ENCODE data around the gene SLC23A1.

The SLC23A1 gene

DNA sequence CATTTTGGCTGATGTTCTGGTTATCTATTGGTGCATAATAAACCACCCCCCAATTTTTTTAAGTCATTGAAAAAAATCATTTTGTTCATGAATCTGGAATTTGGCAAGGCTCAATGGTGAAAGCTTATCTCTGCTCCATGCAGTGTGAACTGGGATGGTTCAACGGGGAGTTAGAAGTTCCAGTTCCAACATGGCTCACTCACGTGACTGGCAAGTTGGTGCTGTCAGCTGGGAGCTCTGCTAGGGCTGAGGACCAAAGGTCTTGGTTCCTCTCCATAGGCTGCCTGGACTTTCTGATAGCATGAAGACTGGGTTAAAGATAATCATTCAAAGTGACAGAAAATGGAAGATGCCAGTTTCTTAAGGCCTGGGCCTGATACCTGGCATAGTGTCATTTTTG is 23.9 kb upstream of the SLC23A1 start:
- Histone ChIP-seq H3K4me3 (ENCODE audit: low read depth, low read length) (no peak overlapping the region), H3K9ac (ENCODE audit: low read depth, low read length) (no peak overlapping the region)

DNA sequence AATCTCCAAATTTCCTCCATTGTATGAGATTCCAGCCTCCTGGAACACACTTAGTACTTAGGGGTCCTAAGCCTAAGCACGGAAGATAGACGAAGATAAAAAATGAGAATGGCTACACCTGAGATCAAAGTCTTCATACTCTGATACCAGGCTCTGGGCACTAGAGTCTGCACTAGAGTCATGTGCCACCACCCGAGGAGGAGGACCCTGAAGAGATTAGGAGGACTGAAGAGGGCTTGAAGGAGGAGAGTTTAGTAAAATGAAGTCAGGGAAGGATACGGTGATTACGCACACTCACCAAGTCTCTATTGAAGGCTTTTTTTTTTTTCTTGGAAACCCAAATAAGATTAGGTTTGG is 21.4 kb upstream of the SLC23A1 start:
- H3K9ac ChIP-seq (ENCODE audit: low read depth, low read length) = peak overlapping the region; percentile 28; the same call in 1 of the 2 replicates

More for the DNA sequence above, 23.9 kb upstream of the SLC23A1 start:
- no peaks in the 10 kb centered on the region for H3K27me3 ChIP-seq (ENCODE audit: control insufficient read depth, insufficient read depth, low read length)
- no peak overlapping the region for H3K27ac ChIP-seq (ENCODE audit: low read depth, low read length)
- peaks cover 11% of the 10 kb centered on the region; the same call in 1 of the 2 replicates for H3K4me1 ChIP-seq (ENCODE audit: control insufficient read depth, insufficient read depth, low read length)
- H3K36me3 ChIP-seq (ENCODE audit: control insufficient read depth, insufficient read depth, low read length) = no peaks in the 10 kb centered on the region; the same call in 1 of the 2 replicates
- H3K9me3 ChIP-seq (ENCODE audit: control insufficient read depth, insufficient read depth, low read length) = no peaks in the 10 kb centered on the region

DNA sequence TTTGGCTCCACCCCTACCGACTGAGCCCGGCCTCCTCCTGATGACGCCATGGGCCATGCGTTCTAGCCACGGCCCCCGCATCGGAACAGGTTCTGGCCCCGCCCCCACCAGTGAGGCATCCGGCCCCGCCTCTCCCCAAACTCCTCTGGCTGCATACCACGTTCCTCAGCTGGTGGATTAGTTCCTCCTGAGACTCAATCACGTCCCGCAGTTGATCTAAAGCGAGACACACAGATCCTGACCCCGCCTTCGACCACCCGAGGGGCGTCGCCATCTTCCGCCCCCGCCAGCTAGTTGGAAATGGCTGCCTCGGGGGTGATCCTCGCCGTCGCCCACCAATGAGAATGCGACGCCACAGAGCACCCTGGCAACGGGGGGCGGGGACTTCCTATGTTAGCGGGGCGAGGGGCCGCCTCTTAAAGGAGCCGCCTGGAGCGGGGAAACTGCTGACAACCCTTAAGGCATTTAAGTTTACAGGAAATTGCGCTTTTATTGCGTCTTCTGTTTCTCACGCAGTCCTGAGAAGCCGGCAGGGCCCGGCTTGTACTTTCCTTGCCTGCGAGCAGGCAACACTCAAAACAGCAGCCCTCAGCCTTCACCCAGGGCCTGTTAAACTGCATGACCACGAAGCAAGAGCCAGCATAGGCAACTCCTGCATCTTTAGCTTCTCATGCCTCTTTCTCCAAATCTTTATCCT is 20.8 kb upstream of the SLC23A1 start, which contains the start of gene SPATA24:
TSS of gene SPATA24 (minus strand) at position 303 of the 697 bp plus-strand sequence. CDS start at position 274, 29 bp downstream.
- Histone ChIP-seq H3K27me3 (ENCODE audit: control insufficient read depth, insufficient read depth, low read length) (no peaks in the 10 kb centered on the region), H3K9me3 (ENCODE audit: control insufficient read depth, insufficient read depth, low read length) (no peaks in the 10 kb centered on the region)

More for the DNA sequence above, 21.4 kb upstream of the SLC23A1 start:
- H3K36me3 ChIP-seq (ENCODE audit: control insufficient read depth, insufficient read depth, low read length) = peaks cover 11% of the 10 kb centered on the region; the same call in 1 of the 2 replicates
- peak overlapping the region; percentile 76 for H3K4me3 ChIP-seq (ENCODE audit: low read depth, low read length)
- H3K27ac ChIP-seq (ENCODE audit: low read depth, low read length) = peak overlapping the region; percentile 99
- peaks cover 11% of the 10 kb centered on the region; the same call in 1 of the 2 replicates for H3K4me1 ChIP-seq (ENCODE audit: control insufficient read depth, insufficient read depth, low read length)
- H3K9me3 ChIP-seq (ENCODE audit: control insufficient read depth, insufficient read depth, low read length) = no peaks in the 10 kb centered on the region
- no peaks in the 10 kb centered on the region for H3K27me3 ChIP-seq (ENCODE audit: control insufficient read depth, insufficient read depth, low read length)

DNA sequence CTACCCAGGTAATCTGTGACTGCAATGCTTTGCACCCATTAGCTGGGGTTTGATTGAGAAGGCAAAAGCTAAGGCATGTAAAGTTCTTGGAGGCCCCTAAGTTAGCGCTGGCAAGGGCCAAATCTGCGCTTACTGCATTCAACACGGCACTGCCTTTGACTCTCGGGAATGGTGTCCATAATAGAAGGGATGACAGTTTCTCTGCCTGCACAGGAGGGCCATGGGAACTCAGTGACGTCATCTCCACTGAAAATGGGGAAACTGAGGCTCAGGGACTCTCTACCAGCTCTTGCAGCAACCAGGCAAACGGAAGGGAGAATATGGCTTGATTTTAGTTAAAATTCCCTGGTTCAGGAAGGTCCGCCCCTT is 20.3 kb upstream of the SLC23A1 start:
- Histone ChIP-seq H3K4me3 (ENCODE audit: low read depth, low read length) (peak overlapping the region; percentile 76), H3K9me3 (ENCODE audit: control insufficient read depth, insufficient read depth, low read length) (no peaks in the 10 kb centered on the region), H3K9ac (ENCODE audit: low read depth, low read length) (peak overlapping the region; percentile 83), H3K4me1 (ENCODE audit: control insufficient read depth, insufficient read depth, low read length) (peaks cover 11% of the 10 kb centered on the region; the same call in 1 of the 2 replicates), H3K27ac (ENCODE audit: low read depth, low read length) (peak overlapping the region; percentile 99), H3K36me3 (ENCODE audit: control insufficient read depth, insufficient read depth, low read length) (peaks cover 13% of the 10 kb centered on the region; the same call in 1 of the 2 replicates), H3K27me3 (ENCODE audit: control insufficient read depth, insufficient read depth, low read length) (no peaks in the 10 kb centered on the region)

More for the DNA sequence above, 20.8 kb upstream of the SLC23A1 start, which contains the start of gene SPATA24:
- Histone ChIP-seq H3K4me1 (ENCODE audit: control insufficient read depth, insufficient read depth, low read length) (peaks cover 11% of the 10 kb centered on the region; the same call in 1 of the 2 replicates), H3K9ac (ENCODE audit: low read depth, low read length) (peak within 1 kb of the TSS; percentile 83), H3K4me3 (ENCODE audit: low read depth, low read length) (peak within 1 kb of the TSS; percentile 76), H3K36me3 (ENCODE audit: control insufficient read depth, insufficient read depth, low read length) (peaks cover 13% of the 10 kb centered on the region; the same call in 1 of the 2 replicates), H3K27ac (ENCODE audit: low read depth, low read length) (peak within 1 kb of the TSS; percentile 99)

DNA sequence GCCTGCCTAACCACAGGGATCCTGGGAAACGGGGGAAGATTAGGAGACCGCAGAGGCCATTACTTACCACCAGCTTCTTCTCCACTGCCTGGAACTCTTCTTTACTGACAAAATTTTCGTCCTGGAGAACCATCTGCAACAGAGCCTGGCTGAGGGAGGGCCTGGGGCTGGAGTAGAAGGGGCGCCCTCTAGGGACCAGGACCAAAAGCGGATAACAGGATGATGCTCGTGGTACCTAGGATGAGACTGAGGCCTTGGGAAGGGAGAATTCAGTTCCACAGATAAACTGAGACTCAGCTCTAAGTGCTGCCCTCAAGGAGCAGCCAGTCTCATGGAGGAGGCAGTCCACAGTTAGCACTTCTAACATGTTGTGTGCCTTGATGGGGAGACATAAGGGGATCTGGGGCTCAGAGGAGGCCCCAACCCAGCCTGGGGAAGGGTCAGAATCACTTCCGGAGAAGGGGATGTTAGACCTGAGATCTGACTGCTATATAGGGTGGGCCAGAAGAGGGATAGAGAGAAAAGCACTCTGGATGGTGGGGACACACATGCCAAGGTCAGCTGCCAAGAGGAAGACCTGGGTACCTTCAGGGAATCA is 19.6 kb upstream of the SLC23A1 start:
- H3K9ac ChIP-seq (ENCODE audit: low read depth, low read length) = no peak overlapping the region
- no peaks in the 10 kb centered on the region for H3K9me3 ChIP-seq (ENCODE audit: control insufficient read depth, insufficient read depth, low read length)
- H3K4me3 ChIP-seq (ENCODE audit: low read depth, low read length) = no peak overlapping the region
- H3K27ac ChIP-seq (ENCODE audit: low read depth, low read length) = no peak overlapping the region
- no peaks in the 10 kb centered on the region for H3K27me3 ChIP-seq (ENCODE audit: control insufficient read depth, insufficient read depth, low read length)
- peaks cover 13% of the 10 kb centered on the region; the same call in 1 of the 2 replicates for H3K36me3 ChIP-seq (ENCODE audit: control insufficient read depth, insufficient read depth, low read length)
- H3K4me1 ChIP-seq (ENCODE audit: control insufficient read depth, insufficient read depth, low read length) = peaks cover 11% of the 10 kb centered on the region; the same call in 1 of the 2 replicates

DNA sequence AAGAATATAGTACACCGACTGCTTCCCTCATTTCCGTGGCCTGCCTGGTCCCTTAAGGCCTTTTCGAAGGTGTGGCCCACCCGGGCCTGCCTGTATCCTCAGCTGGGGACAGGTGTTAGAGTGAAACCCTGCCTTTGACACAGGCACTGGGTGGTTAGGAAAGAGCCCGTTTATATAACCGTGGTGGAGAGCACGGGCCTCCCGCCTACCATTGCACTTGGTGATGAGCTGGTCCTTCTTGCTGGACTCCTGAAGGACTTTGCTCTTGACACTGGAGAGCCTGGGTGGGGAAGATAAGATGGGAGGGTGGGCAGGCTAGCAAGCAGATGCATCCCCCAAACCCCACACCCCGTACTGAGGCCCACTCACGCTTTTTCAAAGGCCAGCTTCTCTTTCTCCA is 18.4 kb upstream of the SLC23A1 start:
- Histone ChIP-seq H3K27ac (ENCODE audit: low read depth, low read length) (no peak overlapping the region), H3K36me3 (ENCODE audit: control insufficient read depth, insufficient read depth, low read length) (peaks cover 13% of the 10 kb centered on the region; the same call in 1 of the 2 replicates), H3K9ac (ENCODE audit: low read depth, low read length) (no peak overlapping the region), H3K4me1 (ENCODE audit: control insufficient read depth, insufficient read depth, low read length) (peaks cover 11% of the 10 kb centered on the region; the same call in 1 of the 2 replicates), H3K27me3 (ENCODE audit: control insufficient read depth, insufficient read depth, low read length) (no peaks in the 10 kb centered on the region), H3K9me3 (ENCODE audit: control insufficient read depth, insufficient read depth, low read length) (no peaks in the 10 kb centered on the region), H3K4me3 (ENCODE audit: low read depth, low read length) (no peak overlapping the region)

DNA sequence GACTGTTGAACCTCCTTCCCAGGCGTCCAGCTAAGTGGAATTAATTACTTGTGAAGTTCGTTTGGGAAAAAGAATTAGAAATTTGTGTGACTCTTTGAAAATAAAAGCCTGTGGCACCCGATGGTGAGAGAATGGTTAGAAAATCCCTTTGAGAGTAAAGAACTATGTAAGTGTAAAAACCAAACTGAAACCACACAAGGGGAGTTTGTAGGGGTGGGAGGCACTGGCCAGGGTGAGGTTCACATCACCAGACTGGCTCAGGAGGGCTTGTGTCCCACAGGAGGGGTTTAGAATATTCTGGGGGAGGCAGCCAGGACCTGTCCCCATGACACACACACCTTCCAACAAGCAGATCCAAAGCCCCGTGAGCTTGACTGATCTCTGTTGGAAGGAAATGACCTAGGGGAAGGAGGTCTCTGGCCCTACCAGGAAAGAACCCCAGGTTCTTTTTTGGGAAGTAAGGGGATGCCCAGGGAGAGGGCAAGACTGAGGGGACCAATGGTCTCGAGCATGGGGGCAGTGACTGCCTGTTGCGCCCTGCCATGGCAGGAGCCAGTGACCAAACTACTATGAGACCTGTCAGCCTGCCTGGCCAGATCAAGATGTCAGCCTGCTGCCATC is 16.5 kb upstream of the SLC23A1 start:
- Histone ChIP-seq H3K4me3 (ENCODE audit: low read depth, low read length) (no peak overlapping the region), H3K9ac (ENCODE audit: low read depth, low read length) (no peak overlapping the region), H3K36me3 (ENCODE audit: control insufficient read depth, insufficient read depth, low read length) (peaks cover 13% of the 10 kb centered on the region; the same call in 1 of the 2 replicates), H3K27me3 (ENCODE audit: control insufficient read depth, insufficient read depth, low read length) (peaks cover 8% of the 10 kb centered on the region), H3K27ac (ENCODE audit: low read depth, low read length) (no peak overlapping the region), H3K9me3 (ENCODE audit: control insufficient read depth, insufficient read depth, low read length) (no peaks in the 10 kb centered on the region), H3K4me1 (ENCODE audit: control insufficient read depth, insufficient read depth, low read length) (peaks cover 14% of the 10 kb centered on the region; the same call in 1 of the 2 replicates)

DNA sequence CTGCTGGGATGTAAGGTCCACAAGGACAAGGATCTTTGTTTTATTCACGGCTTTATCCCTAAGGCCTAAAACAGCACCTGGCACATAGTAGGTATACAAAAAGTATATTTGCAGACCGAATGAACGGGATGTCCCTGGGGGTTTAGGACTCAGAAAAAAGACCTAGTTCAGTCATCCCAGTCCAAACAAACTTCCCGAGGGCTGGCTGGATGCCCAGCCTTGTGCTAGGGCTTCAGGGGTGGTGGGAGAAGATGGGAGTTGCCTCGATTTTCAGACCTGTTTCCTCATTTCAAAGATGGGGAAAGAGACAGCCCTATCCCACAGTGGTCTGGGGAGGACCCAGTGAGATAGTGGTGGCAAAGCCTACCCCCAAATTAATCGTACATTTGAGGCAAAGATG is 14.8 kb upstream of the SLC23A1 start:
- 0 out of 2 replicates have a peak, but pooled peaks cover 4% of the 10 kb centered on the region for H3K4me1 ChIP-seq (ENCODE audit: control insufficient read depth, insufficient read depth, low read length)
- H3K4me3 ChIP-seq (ENCODE audit: low read depth, low read length) = no peak overlapping the region
- H3K27me3 ChIP-seq (ENCODE audit: control insufficient read depth, insufficient read depth, low read length) = peaks cover 25% of the 10 kb centered on the region
- H3K27ac ChIP-seq (ENCODE audit: low read depth, low read length) = no peak overlapping the region
- H3K9ac ChIP-seq (ENCODE audit: low read depth, low read length) = no peak overlapping the region
- H3K36me3 ChIP-seq (ENCODE audit: control insufficient read depth, insufficient read depth, low read length) = peaks cover 13% of the 10 kb centered on the region; the same call in 1 of the 2 replicates
- H3K9me3 ChIP-seq (ENCODE audit: control insufficient read depth, insufficient read depth, low read length) = no peaks in the 10 kb centered on the region

DNA sequence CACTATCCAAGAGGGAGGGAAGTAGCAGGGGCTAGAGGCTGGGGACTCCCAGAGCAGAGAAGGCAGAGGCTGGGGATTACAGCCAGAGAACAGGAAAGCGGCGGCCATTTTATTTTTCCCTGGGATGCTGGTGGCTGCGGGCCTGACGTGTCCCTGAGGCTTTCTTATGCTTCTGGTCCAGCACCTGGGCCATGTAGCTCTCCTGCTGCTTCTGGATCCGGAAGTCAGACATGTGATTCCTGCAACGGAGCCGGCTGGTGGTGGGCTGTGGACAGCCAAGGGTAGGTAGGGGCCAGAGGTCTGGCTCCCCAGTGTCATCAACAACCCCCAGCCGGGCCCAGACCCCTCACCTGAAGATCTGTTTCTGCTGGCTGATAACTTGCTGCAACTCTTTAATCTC is 13.6 kb upstream of the SLC23A1 start:
- Histone ChIP-seq H3K4me3 (ENCODE audit: low read depth, low read length) (no peak overlapping the region), H3K9me3 (ENCODE audit: control insufficient read depth, insufficient read depth, low read length) (no peaks in the 10 kb centered on the region), H3K27ac (ENCODE audit: low read depth, low read length) (no peak overlapping the region), H3K9ac (ENCODE audit: low read depth, low read length) (no peak overlapping the region), H3K4me1 (ENCODE audit: control insufficient read depth, insufficient read depth, low read length) (peaks cover 4% of the 10 kb centered on the region; the same call in 1 of the 2 replicates), H3K36me3 (ENCODE audit: control insufficient read depth, insufficient read depth, low read length) (peaks cover 13% of the 10 kb centered on the region; the same call in 1 of the 2 replicates), H3K27me3 (ENCODE audit: control insufficient read depth, insufficient read depth, low read length) (peaks cover 27% of the 10 kb centered on the region)

DNA sequence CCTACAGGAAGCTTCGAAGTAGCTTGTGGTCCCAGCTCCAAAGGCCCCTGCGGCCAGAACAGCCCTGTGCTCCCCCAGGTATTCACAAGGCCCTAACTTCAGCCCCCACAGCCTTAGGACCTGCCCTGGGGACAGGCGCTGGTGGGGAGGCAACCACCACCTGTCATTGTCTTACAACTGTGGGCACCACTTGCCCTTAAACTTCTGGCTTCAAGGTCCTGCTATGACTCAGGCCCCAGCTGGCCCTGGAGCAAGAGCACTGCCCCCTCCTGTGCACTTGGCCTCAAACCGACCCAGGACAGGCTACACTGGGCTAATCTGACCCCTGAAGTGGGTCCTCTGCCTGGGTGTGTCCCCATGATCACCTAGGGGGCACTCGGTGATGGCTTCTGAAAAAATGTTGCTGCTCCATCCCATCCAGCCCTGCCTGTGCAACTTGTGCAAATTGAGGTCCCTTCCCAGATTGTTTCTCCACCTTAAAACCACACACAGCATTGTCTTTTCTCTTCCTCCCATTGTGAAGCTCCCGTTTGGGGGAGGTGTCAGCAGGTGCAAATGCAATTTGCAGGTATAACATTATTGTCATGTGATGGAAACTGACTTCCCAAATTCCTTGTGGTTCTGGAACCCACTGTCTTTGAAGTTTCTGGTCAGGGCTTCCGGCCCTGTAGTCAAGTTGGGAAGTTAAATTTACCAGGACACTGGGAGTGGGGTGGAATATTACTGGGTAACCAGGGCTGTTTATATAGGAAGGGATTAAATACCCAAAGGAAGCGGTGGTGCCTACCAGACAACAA is 12.9 kb upstream of the SLC23A1 start:
- Histone ChIP-seq H3K9ac (ENCODE audit: low read depth, low read length) (no peak overlapping the region), H3K9me3 (ENCODE audit: control insufficient read depth, insufficient read depth, low read length) (no peaks in the 10 kb centered on the region), H3K4me3 (ENCODE audit: low read depth, low read length) (no peak overlapping the region), H3K36me3 (ENCODE audit: control insufficient read depth, insufficient read depth, low read length) (peaks cover 7% of the 10 kb centered on the region; the same call in 1 of the 2 replicates), H3K4me1 (ENCODE audit: control insufficient read depth, insufficient read depth, low read length) (peaks cover 7% of the 10 kb centered on the region; the same call in 1 of the 2 replicates), H3K27me3 (ENCODE audit: control insufficient read depth, insufficient read depth, low read length) (peaks cover 27% of the 10 kb centered on the region), H3K27ac (ENCODE audit: low read depth, low read length) (no peak overlapping the region)
